Neutrophil (primary cell): ENCODE data around the gene POLR1G.

Source experiments
- H3K27ac ChIP-seq: fragments of 200-600 bp; sonication (generic); 2 replicates; pipeline ENCODE4 v1.5.1; 2016; ENCODE audit warnings: mild to moderate bottlenecking, moderate library complexity
- H3K27me3 ChIP-seq: fragments of 200-600 bp; sonication (generic); 2 replicates; pipeline ENCODE4 v1.6.0; 2016; ENCODE audit warnings: mild to moderate bottlenecking
- H3K36me3 ChIP-seq: fragments of 200-600 bp; sonication (generic); 2 replicates; pipeline ENCODE4 v1.5.1; 2017
- H3K4me1 ChIP-seq, 2 experiments: fragments of 200-600 bp in 1 of 2; sonication (generic) in 1 of 2; 1 replicate in 1 of 2; 2 replicates in 1 of 2; pipeline versions ENCODE4 v1.5.1 to v1.6.1; 2013 to 2016; ENCODE audit warnings: low read depth in 1 of 2, low read length in 1 of 2, mild to moderate bottlenecking in 1 of 2, moderate library complexity in 1 of 2; ENCODE audit not compliant: control insufficient read depth in 1 of 2, insufficient read depth in 1 of 2
- H3K4me3 ChIP-seq, 2 experiments: fragments of 200-600 bp in 1 of 2; sonication (generic) in 1 of 2; 1 replicate in 1 of 2; 2 replicates in 1 of 2; pipeline ENCODE4 v1.5.1; 2013 to 2016; ENCODE audit warnings: low read depth in 1 of 2, low read length in 1 of 2, mild to moderate bottlenecking in 1 of 2, moderate library complexity in 1 of 2
- H3K9me3 ChIP-seq: fragments of 200-600 bp; sonication (generic); 2 replicates; pipeline ENCODE4 v1.5.1; 2016
- TF ChIP-seq, protein P1 (sequence below): fragments of 200-600 bp; sonication (generic); IDR thresholded peaks from 2 replicates; pipeline ENCODE4 v1.5.1; 2016; ENCODE audit warnings: antibody characterized with exemption

The POLR1G gene

DNA sequence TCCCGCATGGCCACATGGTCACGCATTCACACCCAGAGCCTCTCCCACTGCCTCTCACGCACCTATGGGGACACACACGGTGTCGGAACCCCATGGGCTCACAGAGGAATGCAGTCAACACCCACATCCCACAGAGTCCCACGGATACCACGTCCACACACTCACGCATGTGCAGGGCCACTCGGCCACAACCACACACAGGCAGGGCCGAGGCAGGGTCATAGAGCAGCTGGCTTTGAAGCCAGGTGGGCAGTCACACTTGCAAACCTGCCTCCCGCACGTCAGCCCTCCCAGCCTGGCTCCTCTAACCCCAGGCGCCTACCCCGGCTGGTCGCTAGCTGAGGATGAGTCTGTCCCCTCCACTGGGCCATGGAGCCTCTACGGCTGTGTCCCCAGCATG is 44.2 kb upstream of the POLR1G start:
- Histone ChIP-seq H3K36me3 (peaks cover 7% of the 10 kb centered on the region), H3K4me1 (no peaks in the 10 kb centered on the region), H3K27ac (no peak overlapping the region), H3K4me3 (no peak overlapping the region), H3K9me3 (no peaks in the 10 kb centered on the region), H3K27me3 (no peaks in the 10 kb centered on the region)
- TF ChIP-seq, protein P1, sequence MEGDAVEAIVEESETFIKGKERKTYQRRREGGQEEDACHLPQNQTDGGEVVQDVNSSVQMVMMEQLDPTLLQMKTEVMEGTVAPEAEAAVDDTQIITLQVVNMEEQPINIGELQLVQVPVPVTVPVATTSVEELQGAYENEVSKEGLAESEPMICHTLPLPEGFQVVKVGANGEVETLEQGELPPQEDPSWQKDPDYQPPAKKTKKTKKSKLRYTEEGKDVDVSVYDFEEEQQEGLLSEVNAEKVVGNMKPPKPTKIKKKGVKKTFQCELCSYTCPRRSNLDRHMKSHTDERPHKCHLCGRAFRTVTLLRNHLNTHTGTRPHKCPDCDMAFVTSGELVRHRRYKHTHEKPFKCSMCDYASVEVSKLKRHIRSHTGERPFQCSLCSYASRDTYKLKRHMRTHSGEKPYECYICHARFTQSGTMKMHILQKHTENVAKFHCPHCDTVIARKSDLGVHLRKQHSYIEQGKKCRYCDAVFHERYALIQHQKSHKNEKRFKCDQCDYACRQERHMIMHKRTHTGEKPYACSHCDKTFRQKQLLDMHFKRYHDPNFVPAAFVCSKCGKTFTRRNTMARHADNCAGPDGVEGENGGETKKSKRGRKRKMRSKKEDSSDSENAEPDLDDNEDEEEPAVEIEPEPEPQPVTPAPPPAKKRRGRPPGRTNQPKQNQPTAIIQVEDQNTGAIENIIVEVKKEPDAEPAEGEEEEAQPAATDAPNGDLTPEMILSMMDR: no peak

GRCh38 chr19:45363861-45364459 is 42.5 kb upstream of the POLR1G start:
- H3K27ac ChIP-seq: no peak overlapping the region
- no peaks in the 10 kb centered on the region for H3K4me1 ChIP-seq
- no peaks in the 10 kb centered on the region for H3K9me3 ChIP-seq
- H3K4me3 ChIP-seq: no peak overlapping the region
- H3K36me3 ChIP-seq: peaks cover 7% of the 10 kb centered on the region
- no peaks in the 10 kb centered on the region for H3K27me3 ChIP-seq
- TF ChIP-seq, protein P1: no peak

- Histone ChIP-seq H3K4me3 (no peak overlapping the region), H3K9me3 (no peaks in the 10 kb centered on the region), H3K4me1 (peaks cover 0 to under 1% of the 10 kb centered on the region in 2 experiments), H3K27me3 (no peaks in the 10 kb centered on the region), H3K27ac (no peak overlapping the region), H3K36me3 (peaks cover 7% of the 10 kb centered on the region)
- TF ChIP-seq, protein P1: no peak
Observed at GRCh38 chr19:45364696-45365095, 41.7 kb upstream of the POLR1G start.

GRCh38 chr19:45368127-45368526 is 38.3 kb upstream of the POLR1G start:
- H3K27me3 ChIP-seq: no peaks in the 10 kb centered on the region
- no peaks in the 10 kb centered on the region for H3K9me3 ChIP-seq
- peaks cover 7% of the 10 kb centered on the region for H3K36me3 ChIP-seq
- H3K4me3 ChIP-seq: no peak overlapping the region
- H3K27ac ChIP-seq: no peak overlapping the region
- H3K4me1 ChIP-seq: peaks cover 11 to 14% of the 10 kb centered on the region in 2 experiments
- TF ChIP-seq, protein P1: no peak

GRCh38 chr19:45368737-45369340 is 37.6 kb upstream of the POLR1G start:
- Histone ChIP-seq H3K27me3 (no peaks in the 10 kb centered on the region), H3K27ac (no peak overlapping the region), H3K9me3 (no peaks in the 10 kb centered on the region), H3K36me3 (peaks cover 2% of the 10 kb centered on the region), H3K4me3 (no peak overlapping the region), H3K4me1 (peaks cover 11 to 14% of the 10 kb centered on the region in 2 experiments)
- TF ChIP-seq, protein P1: no peak
